Measurements from ENCODE around the gene MED12L.

The MED12L gene

GRCh38 chr3:151182349-151183079, 97.0 kb downstream of the MED12L start:
- no peak for DNase-seq (ENCODE audit: low spot score)

- no peak for DNase-seq (ENCODE audit: low spot score)
These were observed 97.8 kb downstream of the MED12L start for GRCh38 chr3:151183265-151183671.

DNA sequence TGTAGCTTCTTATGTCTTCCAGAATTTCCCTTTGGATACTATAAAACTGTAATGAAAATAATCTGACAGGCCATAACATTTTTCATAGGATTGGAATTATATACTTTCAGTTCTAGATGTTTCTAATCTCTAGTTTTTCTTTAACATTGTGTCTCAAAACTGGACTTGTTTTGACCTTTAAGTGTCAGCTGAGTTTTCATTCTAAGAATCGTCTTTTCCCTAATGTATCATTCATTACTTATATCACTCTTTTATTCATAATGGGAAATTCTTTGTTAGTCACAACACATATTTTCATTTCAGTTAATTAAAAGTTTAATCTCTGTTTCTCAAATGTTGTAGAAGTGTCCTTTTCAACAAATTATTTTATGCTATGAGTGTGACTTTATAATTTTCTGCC, 105.6 kb downstream of the MED12L start:
- DNase-seq (ENCODE audit: low spot score) = no peak

DNA sequence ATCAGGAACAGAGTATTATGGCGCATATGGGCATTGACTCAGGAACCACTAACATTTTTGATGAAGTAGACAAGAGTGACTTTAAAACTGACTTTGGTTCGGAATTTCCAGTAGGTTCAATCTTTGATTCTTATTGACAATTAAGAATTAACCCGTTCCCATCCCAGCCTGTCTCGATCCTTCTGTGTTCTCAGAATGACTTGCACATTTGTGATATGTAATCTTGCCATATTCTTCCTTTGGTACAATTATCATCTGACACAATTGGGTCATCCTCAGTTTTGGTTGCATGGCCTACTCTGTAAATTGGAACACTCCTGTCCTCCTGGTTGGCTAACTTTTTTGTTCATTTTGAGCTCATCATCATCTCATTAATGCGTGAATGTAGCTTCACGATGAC, 107.1 kb downstream of the MED12L start:
- DNase-seq (ENCODE audit: low spot score) = no peak

- DNase-seq (ENCODE audit: low spot score) = no peak
These were observed 110.4 kb downstream of the MED12L start for GRCh38 chr3:151195826-151196225.

GRCh38 chr3:151196434-151196833, 111.0 kb downstream of the MED12L start:
- DNase-seq (ENCODE audit: low spot score) = no peak

DNA sequence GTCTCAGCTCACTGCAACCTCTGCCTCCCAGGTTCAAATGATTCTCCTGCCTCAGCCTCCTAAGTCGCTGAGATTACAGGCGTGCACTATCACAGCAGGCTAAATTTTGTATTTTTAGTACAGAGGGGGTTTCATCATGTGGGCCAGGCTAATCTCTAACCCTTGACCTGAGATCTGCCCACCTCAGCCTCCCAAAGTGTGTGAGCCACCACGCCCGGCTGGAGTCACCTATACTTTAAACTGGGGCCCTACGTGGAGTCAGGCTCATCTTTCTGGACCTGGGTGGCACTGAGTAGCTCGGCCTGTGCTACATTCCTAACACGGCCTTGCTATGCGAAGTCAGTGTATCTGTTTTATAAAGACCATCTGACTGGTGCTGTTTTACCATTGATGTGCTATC, 111.8 kb downstream of the MED12L start:
- no peak for DNase-seq (ENCODE audit: low spot score)

DNA sequence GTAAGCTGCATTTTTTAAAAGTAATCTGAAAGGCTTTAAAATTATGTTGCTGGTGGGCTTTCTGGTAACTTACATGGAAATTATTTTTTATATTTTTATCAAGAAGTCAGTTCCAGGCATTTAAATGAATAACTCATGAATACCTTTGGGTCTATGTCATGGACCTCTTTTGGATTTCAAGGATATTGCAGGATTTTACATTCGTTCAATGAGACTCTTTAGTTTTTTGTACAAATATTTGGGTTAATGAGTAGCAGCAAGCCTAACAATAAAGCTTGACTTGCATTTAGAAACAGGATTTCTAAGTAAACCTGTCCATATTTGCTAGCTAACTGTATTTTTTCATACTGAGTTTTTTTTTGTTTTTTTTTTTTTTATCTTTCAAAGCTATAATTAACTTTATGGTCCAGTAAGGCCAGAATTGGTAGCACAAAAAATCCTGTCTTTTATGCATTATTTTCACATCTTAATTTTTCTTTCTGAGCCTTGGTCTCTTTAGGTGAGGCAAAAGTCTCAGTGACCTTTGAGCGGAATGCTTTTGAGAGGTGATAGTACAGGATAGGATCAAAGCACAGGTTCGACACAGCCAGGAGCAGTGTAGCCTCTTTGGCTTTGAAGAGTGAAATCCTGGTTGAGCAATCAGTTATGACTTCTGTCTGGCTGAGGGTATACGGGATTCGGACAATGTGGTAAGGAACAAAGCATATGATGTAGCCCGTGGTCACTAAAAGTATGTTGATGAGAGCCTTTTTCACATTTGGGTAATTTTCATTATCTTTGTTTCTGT, 112.7 kb downstream of the MED12L start:
- no peak for DNase-seq (ENCODE audit: low spot score)

DNA sequence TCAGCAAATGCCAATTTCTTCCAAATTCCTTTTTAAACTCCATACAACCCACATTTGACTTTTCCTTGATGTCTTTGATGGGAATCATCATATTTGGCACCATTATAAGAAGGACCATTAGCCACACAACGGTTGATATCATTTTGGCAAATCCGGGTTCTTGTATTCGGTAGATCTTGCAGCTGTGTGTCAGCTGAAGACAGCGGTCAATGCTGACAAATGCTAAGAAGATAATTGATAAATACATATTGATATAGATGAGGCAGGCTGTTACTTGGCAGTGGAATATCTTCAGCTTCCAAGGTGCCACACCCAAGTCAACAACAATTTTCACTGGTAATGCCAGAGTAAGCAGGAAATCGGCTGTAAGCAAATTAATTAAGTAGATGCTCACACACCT, 113.4 kb downstream of the MED12L start:
- DNase-seq (ENCODE audit: low spot score) = no peak

- no peak for DNase-seq (ENCODE audit: low spot score)
These were observed 114.3 kb downstream of the MED12L start for GRCh38 chr3:151199554-151200438.

GRCh38 chr3:151200586-151200985, 115.1 kb downstream of the MED12L start:
- no peak for DNase-seq (ENCODE audit: low spot score)

- DNase-seq (ENCODE audit: low spot score) = no peak
These were observed 115.7 kb downstream of the MED12L start for GRCh38 chr3:151201051-151201730.

DNA sequence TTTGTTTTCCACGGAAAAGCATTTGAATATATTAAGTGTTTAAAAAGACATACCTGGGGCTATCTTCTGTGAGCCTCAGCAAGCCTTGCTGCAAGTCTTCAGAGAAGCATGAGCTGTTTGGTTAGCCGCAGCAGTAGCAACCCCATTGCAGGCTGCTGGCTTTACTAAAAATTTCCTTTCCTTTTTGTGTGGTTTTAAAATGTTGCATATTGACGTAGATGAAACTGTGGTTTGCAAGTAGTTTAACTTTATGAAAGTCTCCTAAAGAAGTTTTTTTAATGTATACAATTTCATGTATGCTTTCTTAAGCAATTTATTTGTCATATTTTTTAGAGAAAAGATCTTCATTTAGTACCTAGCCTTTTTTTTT, 117.6 kb downstream of the MED12L start, which contains the start of gene GPR171:
Gene GPR171, minus strand, starts transcription at position 166 of the 370 bp plus-strand sequence. CDS start 3,830 bp downstream, outside the sequence.
- DNase-seq (ENCODE audit: low spot score) = no peak

- DNase-seq (ENCODE audit: low spot score) = no peak
These were observed 119.3 kb downstream of the MED12L start for GRCh38 chr3:151204530-151205402.

DNA sequence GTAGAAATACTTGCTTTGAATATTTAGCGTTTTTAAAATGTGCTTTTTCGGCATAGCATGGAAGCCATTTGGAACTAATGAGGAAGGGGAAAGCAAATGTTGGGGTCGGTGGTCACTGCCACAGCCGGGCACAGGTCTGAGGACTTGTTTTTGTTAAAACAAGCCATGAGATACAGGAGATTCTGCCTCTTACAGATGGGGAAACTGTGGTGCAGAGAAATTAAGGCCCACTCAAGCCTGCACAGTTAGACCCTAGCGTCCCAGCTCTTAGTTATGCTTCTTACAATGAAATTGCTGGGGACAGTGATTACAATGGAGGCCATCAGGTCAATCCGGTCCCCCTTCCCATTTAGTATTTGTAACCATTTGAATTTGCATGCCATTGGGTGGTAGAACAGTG, 120.0 kb downstream of the MED12L start:
- DNase-seq (ENCODE audit: low spot score) = no peak

- DNase-seq (ENCODE audit: low spot score) = no peak
These were observed 120.7 kb downstream of the MED12L start for GRCh38 chr3:151206201-151206600.

- DNase-seq (ENCODE audit: low spot score) = no peak
These were observed 124.2 kb downstream of the MED12L start for GRCh38 chr3:151209654-151210053.

GRCh38 chr3:151210676-151211381, 125.4 kb downstream of the MED12L start:
- no peak for DNase-seq (ENCODE audit: low spot score)

GRCh38 chr3:151213151-151213550, 127.7 kb downstream of the MED12L start:
- no peak for DNase-seq (ENCODE audit: low spot score)

GRCh38 chr3:151213881-151214280, 128.4 kb downstream of the MED12L start:
- no peak for DNase-seq (ENCODE audit: low spot score)

All from AG08396 (cell line).